HEK293T (cell line): ENCODE results near the gene CCDC187.

Experiments used
- ARNT ChIP-seq: fragments of 450-650 bp; IDR thresholded peaks from 2 replicates; pipeline ENCODE4 v1.6.1; 2017; ENCODE audit warnings: mild to moderate bottlenecking
- BHLHE40 ChIP-seq: fragments of 450-650 bp; IDR thresholded peaks from 2 replicates; pipeline ENCODE4 v1.6.1; 2016; ENCODE audit warnings: mild to moderate bottlenecking, moderate library complexity, borderline replicate concordance
- CTBP1 ChIP-seq: fragments of 450-650 bp; IDR thresholded peaks from 2 replicates; pipeline ENCODE4 v1.6.1; 2016; ENCODE audit warnings: borderline replicate concordance
- ELF4 ChIP-seq: fragments of 450-650 bp; IDR thresholded peaks from 2 replicates; pipeline ENCODE4 v1.6.1; 2017; ENCODE audit warnings: antibody characterized with exemption
- FOXA1 ChIP-seq: fragments of 450-650 bp; IDR thresholded peaks from 2 replicates; pipeline ENCODE4 v1.6.1; 2016; ENCODE audit warnings: mild to moderate bottlenecking
- FOXK2 ChIP-seq: fragments of 450-650 bp; IDR thresholded peaks from 2 replicates; pipeline ENCODE4 v1.6.1; 2016; ENCODE audit warnings: mild to moderate bottlenecking
- FOXM1 ChIP-seq: fragments of 450-650 bp; IDR thresholded peaks from 2 replicates; pipeline ENCODE4 v1.6.1; 2017; ENCODE audit warnings: mild to moderate bottlenecking, borderline replicate concordance
- NFRKB ChIP-seq: fragments of 450-650 bp; IDR thresholded peaks from 2 replicates; pipeline ENCODE4 v1.6.1; 2016; ENCODE audit warnings: mild to moderate bottlenecking, moderate library complexity
- SP1 ChIP-seq: fragments of 450-650 bp; IDR thresholded peaks from 2 replicates; pipeline ENCODE4 v1.6.1; 2017
- SUZ12 ChIP-seq: fragments of 450-650 bp; IDR thresholded peaks from 2 replicates; pipeline ENCODE4 v1.6.1; 2016; ENCODE audit warnings: mild to moderate bottlenecking
- TARDBP ChIP-seq: fragments of 450-650 bp; IDR thresholded peaks from 2 replicates; pipeline ENCODE4 v1.6.1; 2016
- ZNF384 ChIP-seq: fragments of 450-650 bp; IDR thresholded peaks from 2 replicates; pipeline ENCODE4 v1.6.1; 2016
- TF ChIP-seq, protein P1 (sequence below): fragments of 450-650 bp; IDR thresholded peaks from 2 replicates; pipeline ENCODE4 v1.6.1; 2016

DNA sequence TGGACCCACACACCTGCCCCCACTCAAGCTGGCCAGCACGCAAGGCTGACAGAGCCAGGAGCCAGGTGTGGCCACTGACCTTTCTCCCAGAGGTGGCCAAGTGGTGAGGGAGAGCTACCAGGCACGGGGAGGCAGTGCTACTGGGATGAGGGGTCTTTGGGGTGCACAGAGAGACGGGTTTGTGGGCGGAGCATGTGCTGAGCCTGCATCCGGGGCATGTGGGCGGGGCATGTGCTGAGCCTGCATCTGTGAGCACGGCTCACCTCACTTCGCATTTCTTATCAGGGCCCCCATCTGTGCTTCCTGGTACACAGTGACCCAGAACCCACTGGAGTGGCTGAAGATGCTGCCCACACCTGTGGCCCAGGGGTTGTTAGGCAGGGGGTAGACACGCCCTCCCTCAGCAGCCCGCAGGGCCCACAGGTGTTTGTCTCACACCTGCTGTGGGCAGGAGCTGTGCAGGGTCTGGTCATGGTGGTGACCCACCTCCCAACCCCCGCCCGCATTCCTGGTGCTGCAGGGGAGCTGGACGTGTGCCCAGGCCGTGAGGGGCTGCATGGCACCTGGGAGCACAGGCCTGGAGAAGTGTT is 21.5 kb downstream of the CCDC187 start:
- TF ChIP-seq FOXA1 (no peak), BHLHE40 (no peak), FOXM1 (no peak), SP1 (no peak), ARNT (no peak), NFRKB (no peak), ELF4 (no peak), SUZ12 (no peak), CTBP1 (no peak), TARDBP (no peak), ZNF384 (no peak), FOXK2 (no peak)
- TF ChIP-seq, protein P1, sequence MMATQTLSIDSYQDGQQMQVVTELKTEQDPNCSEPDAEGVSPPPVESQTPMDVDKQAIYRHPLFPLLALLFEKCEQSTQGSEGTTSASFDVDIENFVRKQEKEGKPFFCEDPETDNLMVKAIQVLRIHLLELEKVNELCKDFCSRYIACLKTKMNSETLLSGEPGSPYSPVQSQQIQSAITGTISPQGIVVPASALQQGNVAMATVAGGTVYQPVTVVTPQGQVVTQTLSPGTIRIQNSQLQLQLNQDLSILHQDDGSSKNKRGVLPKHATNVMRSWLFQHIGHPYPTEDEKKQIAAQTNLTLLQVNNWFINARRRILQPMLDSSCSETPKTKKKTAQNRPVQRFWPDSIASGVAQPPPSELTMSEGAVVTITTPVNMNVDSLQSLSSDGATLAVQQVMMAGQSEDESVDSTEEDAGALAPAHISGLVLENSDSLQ = no peak
